OCI-LY1 (cell line): ENCODE results near the gene SYNGAP1.

Experiments used
- EZH2 ChIP-seq: fragments of 200-600 bp; sonication (generic), shearing (Covaris generic); IDR thresholded peaks from 2 replicates; pipeline ENCODE4 v1.8.0; 2017; ENCODE audit warnings: borderline replicate concordance, mixed run types, mild to moderate bottlenecking, antibody characterized with exemption, low read length, moderate library complexity, mixed read lengths
- TF ChIP-seq, protein P1 (sequence below): fragments of 200-600 bp; sonication (generic), shearing (Covaris generic); IDR thresholded peaks from 2 replicates; pipeline ENCODE4 v1.5.1; 2017; ENCODE audit warnings: mild to moderate bottlenecking, antibody characterized with exemption, low read length, moderate library complexity, mixed read lengths

DNA sequence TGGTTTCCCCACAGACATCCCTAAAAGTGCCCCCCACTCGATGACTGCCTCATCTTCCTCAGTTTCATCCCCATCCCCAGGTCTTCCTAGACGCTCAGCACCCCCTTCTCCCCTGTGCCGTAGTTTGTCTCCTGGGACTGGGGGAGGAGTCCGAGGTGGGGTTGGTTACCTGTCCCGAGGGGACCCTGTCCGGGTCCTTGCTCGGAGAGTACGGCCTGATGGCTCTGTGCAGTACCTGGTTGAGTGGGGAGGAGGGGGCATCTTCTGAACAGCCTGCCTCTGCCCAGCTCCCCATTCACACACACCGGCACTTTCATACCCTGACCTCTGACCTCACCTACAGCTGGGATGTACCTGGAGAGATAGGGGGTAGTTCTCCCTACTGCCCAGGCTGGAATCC, 4.0 kb upstream of the SYNGAP1 start:
- TF ChIP-seq, protein P1, sequence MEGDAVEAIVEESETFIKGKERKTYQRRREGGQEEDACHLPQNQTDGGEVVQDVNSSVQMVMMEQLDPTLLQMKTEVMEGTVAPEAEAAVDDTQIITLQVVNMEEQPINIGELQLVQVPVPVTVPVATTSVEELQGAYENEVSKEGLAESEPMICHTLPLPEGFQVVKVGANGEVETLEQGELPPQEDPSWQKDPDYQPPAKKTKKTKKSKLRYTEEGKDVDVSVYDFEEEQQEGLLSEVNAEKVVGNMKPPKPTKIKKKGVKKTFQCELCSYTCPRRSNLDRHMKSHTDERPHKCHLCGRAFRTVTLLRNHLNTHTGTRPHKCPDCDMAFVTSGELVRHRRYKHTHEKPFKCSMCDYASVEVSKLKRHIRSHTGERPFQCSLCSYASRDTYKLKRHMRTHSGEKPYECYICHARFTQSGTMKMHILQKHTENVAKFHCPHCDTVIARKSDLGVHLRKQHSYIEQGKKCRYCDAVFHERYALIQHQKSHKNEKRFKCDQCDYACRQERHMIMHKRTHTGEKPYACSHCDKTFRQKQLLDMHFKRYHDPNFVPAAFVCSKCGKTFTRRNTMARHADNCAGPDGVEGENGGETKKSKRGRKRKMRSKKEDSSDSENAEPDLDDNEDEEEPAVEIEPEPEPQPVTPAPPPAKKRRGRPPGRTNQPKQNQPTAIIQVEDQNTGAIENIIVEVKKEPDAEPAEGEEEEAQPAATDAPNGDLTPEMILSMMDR, result no peak
- no peak for TF ChIP-seq EZH2
